ENCODE results near the gene ARPC2.

The ARPC2 gene

DNA sequence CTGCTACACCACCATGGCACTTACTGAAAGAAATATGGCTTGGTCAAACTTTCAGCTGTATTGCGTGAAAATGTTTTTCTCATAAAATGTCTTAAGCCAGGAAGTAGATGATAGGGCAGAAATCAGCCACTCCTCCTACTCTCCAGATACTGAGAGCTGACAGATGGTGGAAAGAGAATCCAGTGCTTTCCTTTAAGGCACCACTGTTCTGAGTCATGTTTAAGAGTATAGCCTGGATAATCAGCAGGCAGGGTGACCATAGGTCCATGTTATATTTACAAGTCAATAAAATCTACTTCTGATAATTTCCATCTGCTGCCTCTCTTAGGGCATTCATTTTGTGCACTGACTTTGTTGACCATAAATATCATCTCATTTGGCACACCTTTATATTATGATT, 21.9 kb downstream of the ARPC2 start:
- DNase-seq (ENCODE audit: extremely low spot score) = no peak
- ChIA-PET CTCF (no interaction called here), POLR2A (no interaction called here)
- TF ChIP-seq, protein P1, sequence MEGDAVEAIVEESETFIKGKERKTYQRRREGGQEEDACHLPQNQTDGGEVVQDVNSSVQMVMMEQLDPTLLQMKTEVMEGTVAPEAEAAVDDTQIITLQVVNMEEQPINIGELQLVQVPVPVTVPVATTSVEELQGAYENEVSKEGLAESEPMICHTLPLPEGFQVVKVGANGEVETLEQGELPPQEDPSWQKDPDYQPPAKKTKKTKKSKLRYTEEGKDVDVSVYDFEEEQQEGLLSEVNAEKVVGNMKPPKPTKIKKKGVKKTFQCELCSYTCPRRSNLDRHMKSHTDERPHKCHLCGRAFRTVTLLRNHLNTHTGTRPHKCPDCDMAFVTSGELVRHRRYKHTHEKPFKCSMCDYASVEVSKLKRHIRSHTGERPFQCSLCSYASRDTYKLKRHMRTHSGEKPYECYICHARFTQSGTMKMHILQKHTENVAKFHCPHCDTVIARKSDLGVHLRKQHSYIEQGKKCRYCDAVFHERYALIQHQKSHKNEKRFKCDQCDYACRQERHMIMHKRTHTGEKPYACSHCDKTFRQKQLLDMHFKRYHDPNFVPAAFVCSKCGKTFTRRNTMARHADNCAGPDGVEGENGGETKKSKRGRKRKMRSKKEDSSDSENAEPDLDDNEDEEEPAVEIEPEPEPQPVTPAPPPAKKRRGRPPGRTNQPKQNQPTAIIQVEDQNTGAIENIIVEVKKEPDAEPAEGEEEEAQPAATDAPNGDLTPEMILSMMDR (IDR thresholded peaks at IDR 0.05; ENCODE audit: control extremely low read depth, extremely low read depth, low read depth, missing control alignments) = no peak

GRCh38 chr2:218244204-218244603, 27.2 kb downstream of the ARPC2 start:
- POLR2A ChIA-PET = no interaction called here
- DNase-seq (ENCODE audit: extremely low spot score) = no peak
- TF ChIP-seq, protein P1 (IDR thresholded peaks at IDR 0.05; ENCODE audit: control extremely low read depth, extremely low read depth, low read depth, missing control alignments) = no peak
- CTCF ChIA-PET = interaction anchor here (1.3 to 6.8 kb wide), 4 partner anchors 11 to 15 kb away, joined by 4 to 39 read pairs (median 10); no protein-coding TSS in a partner anchor

- no peak for DNase-seq (ENCODE audit: extremely low spot score)
- POLR2A ChIA-PET = no interaction called here
- CTCF ChIA-PET = interaction anchor here (1.3 to 6.8 kb wide), 4 partner anchors 11 to 15 kb away, joined by 4 to 39 read pairs (median 10); no protein-coding TSS in a partner anchor
- TF ChIP-seq, protein P1 (IDR thresholded peaks at IDR 0.05; ENCODE audit: control extremely low read depth, extremely low read depth, low read depth, missing control alignments) = no peak
These were observed 27.7 kb downstream of the ARPC2 start for GRCh38 chr2:218244665-218245064.

- no peak for DNase-seq (ENCODE audit: extremely low spot score)
- ChIA-PET POLR2A (interaction anchor here (0.6 kb wide), 1 partner anchor 205 kb away, joined by 3 read pairs; no protein-coding TSS in a partner anchor), CTCF (interaction anchor here (0.9 to 6.8 kb wide), 6 partner anchors 10 to 60 kb away, joined by 3 to 39 read pairs (median 6); no protein-coding TSS in a partner anchor)
These were observed 28.2 kb downstream of the ARPC2 start for GRCh38 chr2:218245214-218245613.

GRCh38 chr2:218249691-218250090, 32.7 kb downstream of the ARPC2 start:
- ChIA-PET POLR2A (no interaction called here), CTCF (no interaction called here)
- no peak for DNase-seq (ENCODE audit: extremely low spot score)
- TF ChIP-seq, protein P1 (IDR thresholded peaks at IDR 0.05; ENCODE audit: control extremely low read depth, extremely low read depth, low read depth, missing control alignments) = no peak

More at GRCh38 chr2:218245214-218245613, 28.2 kb downstream of the ARPC2 start:
- TF ChIP-seq, protein P1 (IDR thresholded peaks at IDR 0.05; ENCODE audit: control extremely low read depth, extremely low read depth, low read depth, missing control alignments) = no peak

- POLR2A ChIA-PET = interaction anchor here (1.4 kb wide), 1 partner anchor 18 kb away, joined by 3 read pairs; the partner anchor contains the start of gene PNKD
- DNase-seq (ENCODE audit: extremely low spot score) = no peak
- CTCF ChIA-PET = interaction anchor here (1.3 to 8.3 kb wide), 5 partner anchors 14 to 595 kb away, joined by 3 to 57 read pairs (median 5); partner anchors contain the start of genes AAMP and PNKD
- TF ChIP-seq, protein P1 (IDR thresholded peaks at IDR 0.05; ENCODE audit: control extremely low read depth, extremely low read depth, low read depth, missing control alignments) = no peak
These were observed 35.7 kb downstream of the ARPC2 start for GRCh38 chr2:218252509-218253231.

All from GM10248 (cell line).